ENCODE measurements around the gene SPSB1.

SPSB1 gene

DNA sequence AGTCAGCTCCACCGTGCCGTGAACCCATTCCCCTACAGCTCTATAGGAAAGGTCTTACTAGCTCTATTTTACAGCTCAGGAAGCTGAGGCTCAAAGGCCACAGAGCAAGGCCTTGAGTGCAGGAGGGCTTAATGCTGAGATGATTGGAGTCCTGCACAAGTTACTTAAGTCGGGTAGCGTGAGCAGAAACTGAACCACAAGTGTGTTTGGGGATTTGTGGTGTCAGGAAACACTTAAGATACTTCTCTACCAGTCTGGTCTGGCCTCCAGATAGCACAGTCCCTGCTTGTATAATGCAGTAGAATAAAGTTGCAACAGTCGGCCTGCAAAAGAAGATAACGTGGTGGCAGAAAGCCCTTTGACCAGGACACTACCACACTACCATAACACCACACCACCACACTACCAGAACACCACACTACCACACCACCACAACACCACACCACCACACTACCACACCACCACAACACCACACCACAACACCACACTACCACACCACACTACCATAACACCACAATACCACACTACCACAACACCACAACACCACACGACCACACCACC lies 118.1 kb downstream of the SPSB1 start:
- ChIA-PET CTCF (interaction anchor here (0.7 kb wide), 1 partner anchor 41 kb away, joined by 4 read pairs; no protein-coding TSS in a partner anchor), POLR2A (ENCODE audit: low non-redundant PET) (no interaction called here)
- peak overlapping the region; percentile 51; the same call in 1 of the 2 replicates for H3K27ac ChIP-seq
- DNase-seq (ENCODE audit: low spot score), result no peak
- TF ChIP-seq CTCF (conservative IDR thresholded peaks at IDR 0.05; ENCODE audit: low read depth), result no peak

DNA sequence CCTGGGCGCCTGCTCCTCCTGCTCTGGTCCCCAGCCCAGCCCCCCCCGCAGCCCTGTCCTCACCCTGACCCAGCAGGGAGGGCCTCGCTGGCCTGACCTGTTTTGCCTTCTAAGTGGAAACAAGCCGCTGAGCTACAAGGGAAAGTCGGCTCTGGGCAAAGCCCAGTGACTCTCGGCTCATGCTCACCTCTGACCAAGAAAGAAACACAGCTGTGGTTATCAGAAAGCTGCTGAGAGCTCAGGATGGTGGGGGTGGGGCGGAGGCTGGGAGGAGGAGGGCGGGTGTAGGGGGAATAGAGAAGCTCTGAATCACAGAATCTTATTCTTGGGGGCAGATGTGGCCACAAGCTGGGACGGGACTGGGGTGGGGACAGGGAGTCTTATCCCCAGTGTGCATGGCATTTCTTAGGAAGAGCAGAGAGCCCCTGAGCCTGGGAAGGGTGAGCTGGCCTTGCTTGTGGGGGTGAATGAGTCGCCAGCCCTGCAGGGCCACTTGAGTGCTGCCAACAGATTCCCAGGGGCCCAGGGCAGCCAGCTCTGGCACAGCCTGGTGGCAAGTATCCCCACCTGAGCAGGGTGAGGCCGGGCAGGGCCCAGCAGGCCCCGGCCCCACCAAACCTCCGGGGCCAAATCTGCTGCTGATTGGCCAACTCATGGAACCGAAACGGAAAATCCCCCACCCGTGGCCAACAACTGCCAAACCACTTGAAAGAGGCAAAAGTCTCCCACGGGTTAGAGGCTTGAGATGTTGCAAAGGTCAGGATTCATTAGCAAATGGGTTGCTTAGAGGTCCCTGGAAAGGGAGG lies 120.6 kb downstream of the SPSB1 start:
- peak; percentile 73 for DNase-seq (ENCODE audit: low spot score)
- H3K27ac ChIP-seq, result peak overlapping the region; percentile 97
- TF ChIP-seq CTCF (conservative IDR thresholded peaks at IDR 0.05; ENCODE audit: low read depth), result no peak
- ChIA-PET POLR2A (ENCODE audit: low non-redundant PET) (no interaction called here), CTCF (interaction anchor here (0.7 kb wide), 1 partner anchor 276 kb away, joined by 4 read pairs; no protein-coding TSS in a partner anchor)

- ChIA-PET POLR2A (ENCODE audit: low non-redundant PET) (no interaction called here), CTCF (no interaction called here)
- TF ChIP-seq CTCF (conservative IDR thresholded peaks at IDR 0.05; ENCODE audit: low read depth), result no peak
- DNase-seq (ENCODE audit: low spot score), result no peak
- H3K27ac ChIP-seq, result peak overlapping the region; percentile 97
Measured at GRCh38 chr1:9413877-9414213, 121.2 kb downstream of the SPSB1 start.

DNA sequence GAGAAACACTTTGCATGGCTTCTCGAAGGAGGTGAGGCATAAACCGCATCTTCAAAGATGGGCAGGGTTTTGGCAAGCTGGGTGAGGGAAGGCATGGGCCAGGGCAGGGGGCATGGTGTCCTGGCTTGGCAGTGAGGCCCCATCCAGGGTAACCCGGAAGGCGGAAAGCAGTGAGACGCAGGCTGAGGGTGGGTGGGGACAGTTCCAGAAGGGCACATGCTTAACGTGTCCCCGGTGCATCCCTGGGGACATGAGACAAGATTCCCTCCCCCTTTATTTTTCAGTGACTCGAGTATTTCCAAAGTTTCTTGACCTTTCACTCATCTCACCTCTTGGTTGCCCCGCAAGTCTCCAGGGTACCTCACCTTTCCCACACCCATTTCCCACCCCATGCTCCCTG lies 123.8 kb downstream of the SPSB1 start:
- CTCF ChIA-PET, result interaction anchor here (0.6 kb wide), 1 partner anchor 19 kb away, joined by 11 read pairs; no protein-coding TSS in a partner anchor
- TF ChIP-seq CTCF (conservative IDR thresholded peaks at IDR 0.05; ENCODE audit: low read depth), result no peak
- no peak for DNase-seq (ENCODE audit: low spot score)
- POLR2A ChIA-PET (ENCODE audit: low non-redundant PET), result no interaction called here
- no peak overlapping the region for H3K27ac ChIP-seq

- no peak for DNase-seq (ENCODE audit: low spot score)
- TF ChIP-seq CTCF (conservative IDR thresholded peaks at IDR 0.05; ENCODE audit: low read depth), result no peak
- POLR2A ChIA-PET (ENCODE audit: low non-redundant PET), result no interaction called here
- CTCF ChIA-PET, result no interaction called here
- H3K27ac ChIP-seq, result no peak overlapping the region
Measured at GRCh38 chr1:9416918-9417500, 124.3 kb downstream of the SPSB1 start.

- CTCF ChIA-PET, result no interaction called here
- POLR2A ChIA-PET (ENCODE audit: low non-redundant PET), result no interaction called here
- no peak for TF ChIP-seq CTCF (conservative IDR thresholded peaks at IDR 0.05; ENCODE audit: low read depth)
- H3K27ac ChIP-seq, result no peak overlapping the region
- DNase-seq (ENCODE audit: low spot score), result no peak
Measured at GRCh38 chr1:9417695-9418094, 125.0 kb downstream of the SPSB1 start.
